PC-9 (cell line): Measurements from ENCODE around the gene GSDME. TPM values are rescaled to one million over a fixed set of nuclear protein-coding genes. Genes with fewer than 3 reads are reported as not detected.

ENCODE experiments used
- BruUV-seq: library from RNA; stranded (reverse); fragments of 400-500 nt; replicated peaks from 2 replicates; lab custom pipeline; 2021; lab: Mats Ljungman, UMichigan
- CTCF ChIA-PET: fragments of 300-600 bp; sonication (Branson Sonifier 250); formaldehyde crosslinking; loops from one replicate; lab custom pipeline; 2022; ENCODE audit warnings: antibody characterized with exemption; lab: Charles Lee
- POLR2A ChIA-PET: fragments of 300-600 bp; sonication (Branson Sonifier 250); formaldehyde crosslinking; loops from one replicate; lab custom pipeline; 2022; ENCODE audit warnings: antibody characterized with exemption; ENCODE audit not compliant: unreplicated experiment; lab: Charles Lee
- DNase-seq, 2 experiments: peaks; one replicate each; pipeline versions ENCODE4 v3.0.0 to v3.0.0-alpha.2; 2015 to 2022; ENCODE audit warnings: mixed read lengths in 1 of 2
- H2AFZ ChIP-seq: fragments of 200-600 bp; sonication (generic); 2 replicates; pipeline ENCODE4 v1.8.1; 2017; ENCODE audit warnings: antibody characterized with exemption
- H3F3A ChIP-seq: fragments of 200-600 bp; sonication (generic); 2 replicates; pipeline ENCODE4 v1.8.1; 2017; ENCODE audit warnings: antibody characterized with exemption, mild to moderate bottlenecking, low read depth; ENCODE audit not compliant: insufficient read depth
- H3K27ac ChIP-seq: fragments of 200-600 bp; sonication (generic); 2 replicates; pipeline ENCODE4 v1.6.1; 2016; ENCODE audit warnings: mixed run types
- H3K27me3 ChIP-seq: fragments of 200-600 bp; sonication (generic); 2 replicates; pipeline ENCODE4 v1.6.1; 2016; ENCODE audit warnings: low read depth, mixed run types; ENCODE audit not compliant: insufficient read depth
- H3K36me3 ChIP-seq: fragments of 200-600 bp; sonication (generic); 2 replicates; pipeline ENCODE4 v1.6.1; 2016; ENCODE audit warnings: low read depth, mixed run types
- H3K4me1 ChIP-seq: fragments of 200-600 bp; sonication (generic); replicated peaks from 2 replicates; pipeline ENCODE4 v1.6.1; 2016; ENCODE audit warnings: mixed run types; ENCODE audit not compliant: insufficient read depth
- H3K4me2 ChIP-seq: fragments of 200-600 bp; sonication (generic); 2 replicates; pipeline ENCODE4 v1.6.1; 2017; ENCODE audit warnings: mixed run types
- H3K4me3 ChIP-seq: fragments of 200-600 bp; sonication (generic); 2 replicates; pipeline ENCODE4 v1.6.1; 2016; ENCODE audit warnings: mixed run types
- H3K79me2 ChIP-seq: fragments of 200-600 bp; sonication (generic); 2 replicates; pipeline ENCODE4 v1.6.1; 2017; ENCODE audit warnings: low read depth, mixed run types
- H3K9me2 ChIP-seq: fragments of 200-600 bp; sonication (generic); 2 replicates; pipeline ENCODE4 v1.8.1; 2017; ENCODE audit warnings: mild to moderate bottlenecking; ENCODE audit not compliant: insufficient read depth
- H3K9me3 ChIP-seq: fragments of 200-600 bp; sonication (generic); 2 replicates; pipeline ENCODE4 v1.8.1; 2016; ENCODE audit warnings: low read depth; ENCODE audit not compliant: insufficient read depth
- H4K20me1 ChIP-seq: fragments of 200-600 bp; sonication (generic); 2 replicates; pipeline ENCODE4 v1.8.1; 2017; ENCODE audit not compliant: insufficient read depth
- CTCF ChIP-seq: fragments of 200-600 bp; sonication (generic); conservative IDR thresholded peaks from 2 replicates; pipeline ENCODE4 v1.6.1; 2017; ENCODE audit warnings: mixed run types, antibody characterized with exemption, mild to moderate bottlenecking, moderate library complexity
- EZH2 ChIP-seq: fragments of 200-600 bp; sonication (generic); IDR thresholded peaks from 2 replicates; pipeline ENCODE4 v1.8.0; 2017; ENCODE audit warnings: antibody characterized with exemption, low read depth
- intact Hi-C: fragments of 100-400 bp; cut with micrococcal nuclease; formaldehyde crosslinking; loops from one replicate; pipeline ENCODE4 v1.10.0; 2022; ENCODE audit not compliant: unreplicated experiment
- total RNA-seq: library from RNA; stranded (reverse); gene quantifications from 2 replicates; pipeline ENCODE4 v1.2.3, GENCODE V29; 2021

Gene GSDME
- total RNA-seq, 1 experiment from 2014 or later: 11.5 TPM

GRCh38 chr7:24716480-24717246 is 40.6 kb downstream of the GSDME start:
- no peak for DNase-seq
- intact Hi-C loops: no loop called here
- Histone ChIP-seq H3K9me2 (no peaks in the 10 kb centered on the region), H3K4me2 (no peak overlapping the region), H3K27me3 (no peaks in the 10 kb centered on the region), H3F3A (no peaks in the 10 kb centered on the region), H3K4me3 (no peak overlapping the region), H2AFZ (no peak overlapping the region), H3K79me2 (no peaks in the 10 kb centered on the region), H3K27ac (no peak overlapping the region), H4K20me1 (no peaks in the 10 kb centered on the region), H3K4me1 (peaks cover 16% of the 10 kb centered on the region), H3K36me3 (no peaks in the 10 kb centered on the region), H3K9me3 (no peaks in the 10 kb centered on the region)
- CTCF ChIA-PET: no interaction called here
- POLR2A ChIA-PET: no interaction called here
- TF ChIP-seq EZH2 (no peak), CTCF (no peak)
- BruUV-seq: no TSS peak

GRCh38 chr7:24715661-24716479 is 41.4 kb downstream of the GSDME start:
- Histone ChIP-seq H4K20me1 (no peaks in the 10 kb centered on the region), H3F3A (peaks cover 4% of the 10 kb centered on the region; the same call in 1 of the 2 replicates), H3K27me3 (no peaks in the 10 kb centered on the region), H2AFZ (no peak overlapping the region), H3K9me2 (no peaks in the 10 kb centered on the region), H3K4me3 (no peak overlapping the region), H3K9me3 (no peaks in the 10 kb centered on the region), H3K79me2 (no peaks in the 10 kb centered on the region), H3K36me3 (no peaks in the 10 kb centered on the region), H3K4me1 (peaks cover 8% of the 10 kb centered on the region; the same call in 1 of the 2 replicates), H3K4me2 (no peak overlapping the region), H3K27ac (no peak overlapping the region)
- TF ChIP-seq CTCF (peak; percentile 18; the same call in 1 of the 2 replicates), EZH2 (no peak)
- POLR2A ChIA-PET: no interaction called here
- BruUV-seq: no TSS peak
- CTCF ChIA-PET: no interaction called here
- no peak for DNase-seq
- intact Hi-C loops: no loop called here

GRCh38 chr7:24715171-24715570 is 42.1 kb downstream of the GSDME start:
- BruUV-seq: no TSS peak
- Histone ChIP-seq H3K27ac (no peak overlapping the region), H3K4me3 (no peak overlapping the region), H3K4me1 (0 out of 2 replicates have a peak, but pooled peaks cover 7% of the 10 kb centered on the region), H3K9me2 (no peaks in the 10 kb centered on the region), H3F3A (peaks cover 4% of the 10 kb centered on the region; the same call in 1 of the 2 replicates), H3K4me2 (no peak overlapping the region), H3K9me3 (no peaks in the 10 kb centered on the region), H2AFZ (no peak overlapping the region), H3K79me2 (no peaks in the 10 kb centered on the region), H4K20me1 (no peaks in the 10 kb centered on the region), H3K36me3 (no peaks in the 10 kb centered on the region), H3K27me3 (no peaks in the 10 kb centered on the region)
- intact Hi-C loops: no loop called here
- TF ChIP-seq CTCF (no peak), EZH2 (no peak)
- CTCF ChIA-PET: no interaction called here
- POLR2A ChIA-PET: no interaction called here
- DNase-seq: no peak
